Spleen (tissue), 7 donors: Measurements from ENCODE around the gene PLAA.

Experiments used
- CTCF ChIP-seq, 11 experiments: fragments of 200-600 bp in 7 of 11; fragments of 450-650 bp in 4 of 11; sonication (generic) in 4 of 11; IDR thresholded peaks in 8 of 11; conservative IDR thresholded peaks in 3 of 11; 1 replicate in 7 of 11; 2 replicates in 4 of 11; pipeline versions ENCODE4 v1.4.0 to v1.8.0; 2016 to 2021; ENCODE audit warnings: antibody characterized with exemption in 11 of 11, inconsistent platforms in 4 of 11, mild to moderate bottlenecking in 1 of 11
- POLR2A ChIP-seq, 3 donors: fragments of 450-650 bp; IDR thresholded peaks; one replicate each; pipeline ENCODE4 v1.5.1; 2017; ENCODE audit warnings: antibody characterized with exemption in 3 of 3, mild to moderate bottlenecking in 1 of 3
- POLR2AphosphoS5 ChIP-seq, 3 donors: sonication (generic); formaldehyde crosslinking; IDR thresholded peaks; one replicate each; pipeline ENCODE4 v1.5.1; 2017; ENCODE audit warnings: antibody characterized with exemption in 3 of 3
- donor health status: DM: no; HTN: no; CAD: no; lungs with moderate emphysema.
- donor health status: DM: no; HTN: no; CAD: no.
- donor health status: DM: no; HTN: no; CAD: no.

- no peak for TF ChIP-seq CTCF (IDR thresholded peaks at IDR 0.05 in 8 of 11, conservative IDR thresholded peaks at IDR 0.05 in 3 of 11)
- TF ChIP-seq POLR2A (IDR thresholded peaks at IDR 0.05), result no peak
- no peak for TF ChIP-seq POLR2AphosphoS5 (IDR thresholded peaks at IDR 0.05)
Observed at GRCh38 chr9:26870292-26870691, 76.8 kb downstream of the PLAA start.
